Endothelial cell of umbilical vein (primary cell): ENCODE results near the gene CEP250. TPM values are rescaled to one million over a fixed set of nuclear protein-coding genes. Genes with fewer than 3 reads are reported as not detected.

Source experiments
- BruUV-seq: library from RNA; stranded (reverse); fragments of 400-500 nt; replicated peaks from 2 replicates; lab custom pipeline; 2021; lab: Mats Ljungman, UMichigan
- CTCF ChIA-PET: fragments of 300-600, 350-600 bp; sonication (Branson Sonifier 250); formaldehyde crosslinking; loops from one replicate; lab custom pipeline; 2021; ENCODE audit warnings: antibody characterized with exemption, inconsistent platforms; lab: Charles Lee
- POLR2A ChIA-PET: fragments of 300-600, 350-600 bp; sonication (Branson Sonifier 250); formaldehyde crosslinking; loops from one replicate; lab custom pipeline; 2021; ENCODE audit warnings: antibody characterized with exemption, inconsistent platforms; lab: Charles Lee
- DNase-seq: peaks from one replicate; pipeline ENCODE4 v3.0.0-alpha.2; 2011; ENCODE audit warnings: low read depth, low spot score
- FAIRE-seq: peaks from 2 replicates; lab custom pipeline; 2011; peaks lifted over from hg19 to GRCh38; lab: Jason Lieb, UNC
- H2AFZ ChIP-seq: 2 replicates; pipeline ENCODE4 v1.6.0; 2012; ENCODE audit warnings: low read depth, low read length, control low read depth, inconsistent platforms
- H3K27ac ChIP-seq: 2 replicates; pipeline ENCODE4 v1.5.1; 2011; ENCODE audit warnings: low read depth, mild to moderate bottlenecking, control low read depth, low read length, moderate library complexity; ENCODE audit not compliant: insufficient read depth
- H3K27me3 ChIP-seq, 2 experiments: 2 replicates each; pipeline versions ENCODE4 v1.6.0 to v1.6.1; 2011; ENCODE audit warnings: low read length in 2 of 2, mixed read lengths in 1 of 2; ENCODE audit not compliant: control insufficient read depth in 2 of 2, insufficient read depth in 2 of 2
- H3K36me3 ChIP-seq, 2 experiments: 2 replicates in 1 of 2; 3 replicates in 1 of 2; pipeline ENCODE4 v1.5.1; 2011; ENCODE audit warnings: low read length in 2 of 2, mild to moderate bottlenecking in 1 of 2, moderate library complexity in 1 of 2; ENCODE audit not compliant: control insufficient read depth in 2 of 2, insufficient read depth in 2 of 2; ENCODE audit errors: extremely low read depth in 1 of 2
- H3K4me1 ChIP-seq: 3 replicates; pipeline ENCODE4 v1.5.1; 2011; ENCODE audit warnings: mild to moderate bottlenecking, low read length; ENCODE audit not compliant: control insufficient read depth, insufficient read depth; ENCODE audit errors: extremely low read depth
- H3K4me2 ChIP-seq: 2 replicates; pipeline ENCODE4 v1.6.1; 2011; ENCODE audit warnings: low read length, control low read depth, mixed read lengths; ENCODE audit not compliant: insufficient read depth
- H3K4me3 ChIP-seq, 3 experiments: fragments of 200-600 bp in 1 of 3; sonication (generic), shearing (Covaris generic) in 1 of 3; replicated peaks in 1 of 3; 2 replicates each; pipeline ENCODE4 v1.5.1; 2011 to 2016; ENCODE audit warnings: control low read depth in 3 of 3, low read length in 3 of 3, mild to moderate bottlenecking in 2 of 3, inconsistent platforms in 1 of 3, low read depth in 1 of 3, moderate library complexity in 1 of 3; ENCODE audit not compliant: insufficient read depth in 1 of 3
- H3K79me2 ChIP-seq: 2 replicates; pipeline ENCODE4 v1.6.0; 2012; ENCODE audit warnings: low read length, inconsistent platforms; ENCODE audit not compliant: control insufficient read depth, insufficient read depth
- H3K9ac ChIP-seq: replicated peaks from 2 replicates; pipeline ENCODE3; 2011; ENCODE audit warnings: low read length, control low read depth; ENCODE audit not compliant: insufficient read depth; ENCODE audit errors: extremely low read depth
- H3K9me1 ChIP-seq: replicated peaks from 3 replicates; pipeline ENCODE4 v1.6.0; 2011; ENCODE audit warnings: mild to moderate bottlenecking, low read length; ENCODE audit not compliant: control insufficient read depth, insufficient read depth; ENCODE audit errors: extremely low read depth
- H3K9me3 ChIP-seq: replicated peaks from 2 replicates; pipeline ENCODE4 v1.5.1; 2012; ENCODE audit warnings: low read length, inconsistent platforms; ENCODE audit not compliant: control insufficient read depth, insufficient read depth
- H4K20me1 ChIP-seq: replicated peaks from 2 replicates; pipeline ENCODE3; 2011; ENCODE audit warnings: mild to moderate bottlenecking, low read length; ENCODE audit not compliant: control insufficient read depth, insufficient read depth; ENCODE audit errors: extremely low read depth
- CTCF ChIP-seq, 2 donors: IDR thresholded peaks; 1 replicate in 1 of 2; 2 replicates in 1 of 2; pipeline ENCODE4 v1.5.1; 2011; ENCODE audit warnings: low read length in 2 of 2, mild to moderate bottlenecking in 2 of 2, moderate library complexity in 2 of 2, control low read depth in 1 of 2, inconsistent platforms in 1 of 2, low read depth in 1 of 2; ENCODE audit not compliant: insufficient read depth in 1 of 2; ENCODE audit errors: extremely low read depth in 1 of 2
- EZH2 ChIP-seq: IDR thresholded peaks from 2 replicates; pipeline ENCODE4 v1.6.1; 2012; ENCODE audit warnings: borderline replicate concordance, low read depth, mild to moderate bottlenecking, moderate library complexity, low read length, inconsistent platforms; ENCODE audit not compliant: severe bottlenecking
- FOS ChIP-seq: IDR thresholded peaks from 2 replicates; pipeline ENCODE4 v1.6.1; 2011; ENCODE audit warnings: mild to moderate bottlenecking, low read length, moderate library complexity, borderline replicate concordance; ENCODE audit not compliant: insufficient read depth
- GATA2 ChIP-seq: IDR thresholded peaks from 2 replicates; pipeline ENCODE4 v1.7.0; 2011; ENCODE audit warnings: low read depth, mild to moderate bottlenecking, moderate library complexity, mixed read lengths, low read length; ENCODE audit not compliant: insufficient read length, insufficient read depth
- JUN ChIP-seq: IDR thresholded peaks from 2 replicates; pipeline ENCODE4 v1.6.1; 2011; ENCODE audit warnings: borderline replicate concordance, low read depth; ENCODE audit not compliant: insufficient read length, insufficient read depth
- MAX ChIP-seq: IDR thresholded peaks from 2 replicates; pipeline ENCODE4 v1.6.1; 2011; ENCODE audit not compliant: insufficient read depth, insufficient read length
- MYC ChIP-seq: IDR thresholded peaks from one replicate; pipeline ENCODE4 v1.6.1; 2011; ENCODE audit warnings: mild to moderate bottlenecking, low read depth, low read length
- POLR2A ChIP-seq: IDR thresholded peaks from 2 replicates; pipeline ENCODE4 v1.6.1; 2012; ENCODE audit warnings: low read depth, mild to moderate bottlenecking, control low read depth, low read length
- POLR2AphosphoS5 ChIP-seq: IDR thresholded peaks from 2 replicates; pipeline ENCODE4 v1.6.1; 2012; ENCODE audit warnings: low read depth, mild to moderate bottlenecking, control low read depth, low read length, moderate library complexity; ENCODE audit not compliant: insufficient read depth
- dilution Hi-C: fragments of 300-500 bp; cut with MboI; formaldehyde crosslinking; loops from one replicate; pipeline ENCODE4 v1.15.0; 2019; ENCODE audit warnings: low sequenced_read_pairs; ENCODE audit not compliant: extremely low pct_ligation_motif_present
- intact Hi-C: fragments of 100-400 bp; cut with micrococcal nuclease; formaldehyde crosslinking; loops from one replicate; pipeline ENCODE4 v1.10.0; 2022
- polyA plus RNA-seq, 4 experiments: library from polyadenylated mRNA; depleted of rRNA in 3 of 4; stranded (reverse) in 3 of 4; unstranded in 1 of 4; fragments of >200 nt; gene quantifications; 2 replicates each; pipeline versions ENCODE4 v1.2.1 to v1.2.3, GENCODE V29; 2011 to 2012; ENCODE audit warnings: missing spikeins in 1 of 4
- total RNA-seq: library from RNA; stranded (reverse); gene quantifications from 2 replicates; pipeline ENCODE4 v1.2.3, GENCODE V29; 2021

CEP250 gene
- total and polyA plus RNA-seq, 2 donors (not counting 3 experiments of a cell fraction or from before 2014, with no cell fraction given): 5.3 to 58.9 TPM

- FAIRE-seq (no peak), DNase-seq (no peak)
- no peaks in the 10 kb centered on the region for H3K4me1 ChIP-seq
- no peaks in the 10 kb centered on the region for H4K20me1 ChIP-seq
- no TSS peak for BruUV-seq
- H3K9ac ChIP-seq: no peak overlapping the region
- H3K9me3 ChIP-seq: no peaks in the 10 kb centered on the region
- no peak overlapping the region for H3K27ac ChIP-seq
- no peak overlapping the region for H2AFZ ChIP-seq
- H3K36me3 ChIP-seq: peaks cover 5 to 46% of the 10 kb centered on the region in 2 experiments
- no peaks in the 10 kb centered on the region for H3K9me1 ChIP-seq
- no peak overlapping the region for H3K4me3 ChIP-seq
- H3K27me3 ChIP-seq: no peaks in the 10 kb centered on the region
- POLR2A ChIA-PET: no interaction called here
- H3K4me2 ChIP-seq: no peak overlapping the region
- no peaks in the 10 kb centered on the region for H3K79me2 ChIP-seq
- dilution Hi-C loops (no loop called here), intact Hi-C loops (no loop called here)
- CTCF ChIA-PET: interaction anchor here (1.2 kb wide), 1 partner anchor 9 kb away, joined by 3 read pairs; no protein-coding TSS in a partner anchor
- TF ChIP-seq CTCF (IDR thresholded peaks at IDR 0.05; ENCODE audit: extremely low read depth in 1 of 2, insufficient read depth in 1 of 2, low read depth in 1 of 2, low read length in 2 of 2): no peak
- no peak for TF ChIP-seq MYC
- no peak for TF ChIP-seq EZH2
- TF ChIP-seq POLR2A: no peak
- TF ChIP-seq POLR2AphosphoS5: no peak
- no peak for TF ChIP-seq MAX
- no peak for TF ChIP-seq FOS
- no peak for TF ChIP-seq GATA2
- TF ChIP-seq JUN: no peak
These were observed 50.8 kb downstream of the CEP250 start for GRCh38 chr20:35506179-35506578.
